ENCODE data around the gene MLXIP.

Gene MLXIP

GRCh38 chr12:122142857-122143256 lies 64.3 kb downstream of the MLXIP start:
- H3K9ac ChIP-seq (ENCODE audit: low read depth, low read length) = no peak overlapping the region
- ATAC-seq (ENCODE audit: insufficient read depth, low read depth) = no peak
- peaks cover 32% of the 10 kb centered on the region for H3K36me3 ChIP-seq (ENCODE audit: insufficient read depth, low read length)
- TF ChIP-seq EZH2 (IDR thresholded peaks at IDR 0.05; ENCODE audit: borderline replicate concordance, low read depth, low read length, severe bottlenecking) = no peak
- TF ChIP-seq CTCF (IDR thresholded peaks at IDR 0.05; ENCODE audit: borderline replicate concordance, extremely low read depth, low read length, poor library complexity, severe bottlenecking) = no peak
- H3K9me3 ChIP-seq (ENCODE audit: insufficient read depth, low read length, severe bottlenecking) = no peaks in the 10 kb centered on the region
- H3K4me1 ChIP-seq (ENCODE audit: insufficient read depth, low read length) = no peaks in the 10 kb centered on the region
- H4K20me1 ChIP-seq (ENCODE audit: insufficient read depth, low read length) = peaks cover 3% of the 10 kb centered on the region; the same call in 1 of the 2 replicates
- H2AFZ ChIP-seq (ENCODE audit: low read depth, low read length) = no peak overlapping the region
- H3K4me3 ChIP-seq (ENCODE audit: low read depth in 1 of 2, low read length in 2 of 2) = no peak overlapping the region
- no peaks in the 10 kb centered on the region for H3K27me3 ChIP-seq (ENCODE audit: insufficient read depth, low read length, poor library complexity)
- no peak overlapping the region for H3K4me2 ChIP-seq (ENCODE audit: insufficient read depth, low read length)
- DNase-seq = no peak
- no peak overlapping the region for H3K27ac ChIP-seq (ENCODE audit: low read length)
- H3K79me2 ChIP-seq (ENCODE audit: insufficient read depth, low read length) = no peaks in the 10 kb centered on the region

- Histone ChIP-seq H3K4me1 (ENCODE audit: insufficient read depth, low read length) (no peaks in the 10 kb centered on the region), H2AFZ (ENCODE audit: low read depth, low read length) (no peak overlapping the region), H3K27ac (ENCODE audit: low read length) (no peak overlapping the region), H3K27me3 (ENCODE audit: insufficient read depth, low read length, poor library complexity) (no peaks in the 10 kb centered on the region), H3K4me2 (ENCODE audit: insufficient read depth, low read length) (no peak overlapping the region), H3K4me3 (ENCODE audit: low read depth in 1 of 2, low read length in 2 of 2) (no peak overlapping the region), H3K9me3 (ENCODE audit: insufficient read depth, low read length, severe bottlenecking) (no peaks in the 10 kb centered on the region), H3K79me2 (ENCODE audit: insufficient read depth, low read length) (no peaks in the 10 kb centered on the region), H4K20me1 (ENCODE audit: insufficient read depth, low read length) (peaks cover 3% of the 10 kb centered on the region; the same call in 1 of the 2 replicates), H3K36me3 (ENCODE audit: insufficient read depth, low read length) (peaks cover 25% of the 10 kb centered on the region), H3K9ac (ENCODE audit: low read depth, low read length) (no peak overlapping the region)
- TF ChIP-seq CTCF (IDR thresholded peaks at IDR 0.05; ENCODE audit: borderline replicate concordance, extremely low read depth, low read length, poor library complexity, severe bottlenecking) (no peak), EZH2 (IDR thresholded peaks at IDR 0.05; ENCODE audit: borderline replicate concordance, low read depth, low read length, severe bottlenecking) (no peak)
- DNase-seq (no peak), ATAC-seq (ENCODE audit: insufficient read depth, low read depth) (no peak)
These were observed 66.3 kb downstream of the MLXIP start for GRCh38 chr12:122144885-122145284.

GRCh38 chr12:122145505-122146330 lies 67.2 kb downstream of the MLXIP start:
- no peaks in the 10 kb centered on the region for H3K27me3 ChIP-seq (ENCODE audit: insufficient read depth, low read length, poor library complexity)
- H3K4me3 ChIP-seq (ENCODE audit: low read depth in 1 of 2, low read length in 2 of 2) = no peak overlapping the region
- peaks cover 3% of the 10 kb centered on the region; the same call in 1 of the 2 replicates for H4K20me1 ChIP-seq (ENCODE audit: insufficient read depth, low read length)
- no peak for ATAC-seq (ENCODE audit: insufficient read depth, low read depth)
- no peak for DNase-seq
- H3K36me3 ChIP-seq (ENCODE audit: insufficient read depth, low read length) = peaks cover 21% of the 10 kb centered on the region
- H3K9me3 ChIP-seq (ENCODE audit: insufficient read depth, low read length, severe bottlenecking) = no peaks in the 10 kb centered on the region
- no peak for TF ChIP-seq EZH2 (IDR thresholded peaks at IDR 0.05; ENCODE audit: borderline replicate concordance, low read depth, low read length, severe bottlenecking)
- no peak for TF ChIP-seq CTCF (IDR thresholded peaks at IDR 0.05; ENCODE audit: borderline replicate concordance, extremely low read depth, low read length, poor library complexity, severe bottlenecking)
- H3K79me2 ChIP-seq (ENCODE audit: insufficient read depth, low read length) = no peaks in the 10 kb centered on the region
- no peak overlapping the region for H2AFZ ChIP-seq (ENCODE audit: low read depth, low read length)
- H3K9ac ChIP-seq (ENCODE audit: low read depth, low read length) = no peak overlapping the region
- H3K4me1 ChIP-seq (ENCODE audit: insufficient read depth, low read length) = no peaks in the 10 kb centered on the region
- no peak overlapping the region for H3K27ac ChIP-seq (ENCODE audit: low read length)
- no peak overlapping the region for H3K4me2 ChIP-seq (ENCODE audit: insufficient read depth, low read length)
